ENCODE measurements around the gene PRELID2.

- TF ChIP-seq REST (IDR thresholded peaks at IDR 0.05; ENCODE audit: low read depth, low read length), result no peak
- no peak for TF ChIP-seq CTCF (IDR thresholded peaks at IDR 0.05)
- no peak for TF ChIP-seq POLR2AphosphoS5 (IDR thresholded peaks at IDR 0.05; ENCODE audit: low read depth, low read length)
- TF ChIP-seq RAD21 (IDR thresholded peaks at IDR 0.05; ENCODE audit: low read length), result no peak
- no peak for TF ChIP-seq RXRA (IDR thresholded peaks at IDR 0.05; ENCODE audit: borderline replicate concordance, low read depth)
Measured at GRCh38 chr5:145792840-145793239, 42.3 kb downstream of the PRELID2 start.

Measured in SK-N-SH (cell line).